Lower lobe of right lung (tissue), 2 donors: ENCODE results near the gene GRID1. TPM values are rescaled to one million over a fixed set of nuclear protein-coding genes. Genes with fewer than 3 reads are reported as not detected.

Experiments
- ATAC-seq, 2 donors: fragments of 200-7000 bp; cut with Tn5 transposase; one replicate each; pipeline ENCODE4 v1.9.1; 2020 to 2022; ENCODE audit warnings: mild to moderate bottlenecking in 2 of 2, moderate library complexity in 2 of 2
- DNase-seq: peaks from one replicate; pipeline ENCODE4 v3.0.0-alpha.2; 2020
- H3K27ac ChIP-seq: fragments of 200-600 bp; one replicate; pipeline ENCODE4 v1.8.0; 2022
- H3K27me3 ChIP-seq: fragments of 200-600 bp; one replicate; pipeline ENCODE4 v1.8.0; 2022; ENCODE audit warnings: low read depth
- H3K36me3 ChIP-seq: fragments of 200-600 bp; one replicate; pipeline ENCODE4 v1.8.0; 2022; ENCODE audit warnings: mild to moderate bottlenecking
- H3K4me1 ChIP-seq: fragments of 200-600 bp; one replicate; pipeline ENCODE4 v1.8.0; 2022
- H3K4me3 ChIP-seq: fragments of 200-600 bp; one replicate; pipeline ENCODE4 v1.8.0; 2022; ENCODE audit warnings: mild to moderate bottlenecking
- H3K9me3 ChIP-seq: fragments of 200-600 bp; one replicate; pipeline ENCODE4 v1.8.0; 2022
- CTCF ChIP-seq: fragments of 200-600 bp; IDR thresholded peaks from one replicate; pipeline ENCODE4 v1.8.0; 2022; ENCODE audit warnings: antibody characterized with exemption, mild to moderate bottlenecking
- intact Hi-C: fragments of 100-400 bp; cut with DNase I; formaldehyde crosslinking; loops from one replicate; pipeline ENCODE4 v1.11.0; 2022
- total RNA-seq: library from RNA; stranded (reverse); fragmentation: NEBNext Ultra II Directional; extraction: Animal tissue kit (Norgen Biotek cat#: 25700); gene quantifications from one replicate; pipeline ENCODE4 v1.2.1, GENCODE V29; 2021
- donor health status: DM: no; HTN: yes; CAD: no; lungs with severe emphysema.

Gene GRID1
- total RNA-seq, 1 donor from 2014 or later = 2.5 TPM

- intact Hi-C loops = no loop called here
- H3K9me3 ChIP-seq = no peaks in the 10 kb centered on the region
- TF ChIP-seq CTCF = no peak
- no peaks in the 10 kb centered on the region for H3K4me1 ChIP-seq
- ATAC-seq (no peak), DNase-seq (no peak)
- no peak overlapping the region for H3K27ac ChIP-seq
- H3K27me3 ChIP-seq = no peaks in the 10 kb centered on the region
- H3K36me3 ChIP-seq = no peaks in the 10 kb centered on the region
- no peak overlapping the region for H3K4me3 ChIP-seq
Measured at GRCh38 chr10:86135191-86135590, 231.4 kb downstream of the GRID1 start.

- no peak for ATAC-seq
- TF ChIP-seq CTCF = no peak
- Histone ChIP-seq H3K27ac (no peak overlapping the region), H3K27me3 (no peaks in the 10 kb centered on the region), H3K4me1 (no peaks in the 10 kb centered on the region), H3K9me3 (no peaks in the 10 kb centered on the region), H3K36me3 (no peaks in the 10 kb centered on the region), H3K4me3 (no peak overlapping the region)
- no peak for DNase-seq
- intact Hi-C loops = no loop called here
Measured at GRCh38 chr10:86130737-86131475, 235.7 kb downstream of the GRID1 start.

GRCh38 chr10:86130041-86130440 is 236.6 kb downstream of the GRID1 start:
- H3K27ac ChIP-seq = no peak overlapping the region
- no peaks in the 10 kb centered on the region for H3K9me3 ChIP-seq
- H3K27me3 ChIP-seq = no peaks in the 10 kb centered on the region
- intact Hi-C loops = no loop called here
- no peaks in the 10 kb centered on the region for H3K4me1 ChIP-seq
- no peaks in the 10 kb centered on the region for H3K36me3 ChIP-seq
- TF ChIP-seq CTCF = no peak
- ATAC-seq = no peak
- no peak overlapping the region for H3K4me3 ChIP-seq
- no peak for DNase-seq

- no peaks in the 10 kb centered on the region for H3K36me3 ChIP-seq
- intact Hi-C loops = no loop called here
- H3K4me3 ChIP-seq = no peak overlapping the region
- H3K9me3 ChIP-seq = no peaks in the 10 kb centered on the region
- TF ChIP-seq CTCF = no peak
- no peak overlapping the region for H3K27ac ChIP-seq
- no peak for DNase-seq
- no peaks in the 10 kb centered on the region for H3K27me3 ChIP-seq
- H3K4me1 ChIP-seq = no peaks in the 10 kb centered on the region
- no peak for ATAC-seq
Measured at GRCh38 chr10:86128360-86128759, 238.2 kb downstream of the GRID1 start.

GRCh38 chr10:86127274-86127819 is 239.2 kb downstream of the GRID1 start:
- no peaks in the 10 kb centered on the region for H3K9me3 ChIP-seq
- TF ChIP-seq CTCF = no peak
- no peaks in the 10 kb centered on the region for H3K27me3 ChIP-seq
- intact Hi-C loops = no loop called here
- ATAC-seq = no peak
- H3K27ac ChIP-seq = no peak overlapping the region
- DNase-seq = no peak
- no peaks in the 10 kb centered on the region for H3K36me3 ChIP-seq
- no peaks in the 10 kb centered on the region for H3K4me1 ChIP-seq
- H3K4me3 ChIP-seq = no peak overlapping the region
